Transverse colon (tissue), 4 donors: ENCODE measurements around the gene ACTR3. TPM values are rescaled to one million over a fixed set of nuclear protein-coding genes. Genes with fewer than 3 reads are reported as not detected.

Source experiments
- DNase-seq: peaks from one replicate; pipeline ENCODE4 v3.0.0-alpha.2; 2019
- H3K27ac ChIP-seq, 4 donors: fragments of 200-600 bp; sonication (generic); 2 replicates each; pipeline ENCODE4 v1.5.1; 2016 to 2018; ENCODE audit warnings: inconsistent platforms in 4 of 4
- H3K27me3 ChIP-seq: fragments of 200-600 bp; sonication (generic); 2 replicates; pipeline ENCODE4 v1.5.1; 2017; ENCODE audit warnings: inconsistent platforms
- H3K36me3 ChIP-seq, 4 donors: fragments of 200-600 bp; sonication (generic); 2 replicates each; pipeline ENCODE4 v1.5.1; 2017 to 2019; ENCODE audit warnings: inconsistent platforms in 4 of 4
- H3K4me1 ChIP-seq, 4 donors: fragments of 200-600 bp; sonication (generic); 2 replicates each; pipeline ENCODE4 v1.5.1; 2017 to 2020; ENCODE audit warnings: inconsistent platforms in 4 of 4
- H3K4me3 ChIP-seq, 4 donors: fragments of 200-600 bp; sonication (generic); 1 replicate in 1 of 4; 2 replicates in 3 of 4; pipeline versions ENCODE4 v1.5.1 to v1.6.1; 2017 to 2019; ENCODE audit warnings: inconsistent platforms in 4 of 4
- H3K9me3 ChIP-seq, 2 donors: fragments of 200-600 bp; sonication (generic); 2 replicates each; pipeline ENCODE4 v1.5.1; 2017 to 2019; ENCODE audit warnings: inconsistent platforms in 2 of 2
- CTCF ChIP-seq, 5 experiments: fragments of 200-600 bp in 3 of 5; fragments of 450-650 bp in 2 of 5; sonication (generic) in 3 of 5; IDR thresholded peaks; 1 replicate in 2 of 5; 2 replicates in 3 of 5; pipeline ENCODE4 v1.5.1; 2016 to 2017; ENCODE audit warnings: antibody characterized with exemption in 5 of 5, inconsistent platforms in 3 of 5, mild to moderate bottlenecking in 2 of 5, moderate library complexity in 1 of 5
- EP300 ChIP-seq: sonication (generic); formaldehyde crosslinking; IDR thresholded peaks from one replicate; pipeline ENCODE4 v1.6.1; 2017; ENCODE audit warnings: antibody characterized with exemption, low read depth
- POLR2A ChIP-seq: fragments of 450-650 bp; IDR thresholded peaks from one replicate; pipeline ENCODE4 v1.6.1; 2016; ENCODE audit warnings: antibody characterized with exemption, mild to moderate bottlenecking, moderate library complexity
- POLR2AphosphoS5 ChIP-seq, 3 donors: sonication (generic); formaldehyde crosslinking; IDR thresholded peaks; one replicate each; pipeline ENCODE4 v1.6.1; 2016; ENCODE audit warnings: antibody characterized with exemption in 3 of 3
- WGBS, 2 donors: methylation state at CpG; one replicate each; pipeline ENCODE4 v1.1.5; 2018; ENCODE audit warnings: low coverage in 1 of 2; 5-methylcytosine and 5-hydroxymethylcytosine counted together
- in situ Hi-C, 4 donors: fragments of 200-750 bp; cut with MboI; loops; one replicate each; pipeline versions ENCODE4 v1.15.0 to v1.15.1; 2017; ENCODE audit warnings: low sequenced_read_pairs in 3 of 4, low pct_ligation_motif_present in 1 of 4, low pct_unique_long_range_greater_than_20kb in 1 of 4
- intact Hi-C: fragments of 100-400 bp; cut with DNase I; formaldehyde crosslinking; loops from one replicate; pipeline ENCODE4 v1.15.1; 2023; ENCODE audit warnings: low total_unique reads
- total RNA-seq, 4 donors: library from RNA; depleted of rRNA; stranded (reverse); fragments of >200 nt; gene quantifications; one replicate each; pipeline ENCODE4 v1.1.0, GENCODE V29; 2016

ACTR3 gene
- total RNA-seq, 4 donors from 2014 or later, result 68.8 to 143 (median 114) TPM

- no peak overlapping the region for H3K27ac ChIP-seq
- TF ChIP-seq CTCF (IDR thresholded peaks at IDR 0.05) (no peak), POLR2A (no peak), POLR2AphosphoS5 (IDR thresholded peaks at IDR 0.05) (no peak), EP300 (no peak)
- 82 to 90% methylated on average over 5 of the region's 5 CpGs for WGBS, 2 donors
- no peaks in the 10 kb centered on the region for H3K9me3 ChIP-seq
- intact Hi-C loops, result no loop called here
- H3K4me3 ChIP-seq, result no peak overlapping the region
- in situ Hi-C loops, result loop anchor here in 2 of 4 donors (10.0 to 25.0 kb wide), 2 partner anchors 199 to 594 kb away; partner anchors contain the start of gene SLC35F5 (in 1 of the 2)
- no peak for DNase-seq
- H3K36me3 ChIP-seq, result peaks cover 0 to 14% (median 3%) of the 10 kb centered on the region in 4 donors
- H3K4me1 ChIP-seq, result peaks cover 0 to 2% (median 0%) of the 10 kb centered on the region in 4 donors
- no peaks in the 10 kb centered on the region for H3K27me3 ChIP-seq
These were observed 71.1 kb downstream of the ACTR3 start for GRCh38 chr2:113961000-113961399.

- WGBS, 2 donors, result 78 to 91% methylated on average over 4 of the region's 4 CpGs
- no peaks in the 10 kb centered on the region for H3K27me3 ChIP-seq
- H3K4me3 ChIP-seq, result no peak overlapping the region
- TF ChIP-seq POLR2AphosphoS5 (IDR thresholded peaks at IDR 0.05) (no peak), CTCF (IDR thresholded peaks at IDR 0.05) (no peak), EP300 (no peak), POLR2A (no peak)
- in situ Hi-C loops, result loop anchor here in 2 of 4 donors (10.0 to 25.0 kb wide), 2 partner anchors 201 to 592 kb away; partner anchors contain the start of gene SLC35F5 (in 1 of the 2)
- no peaks in the 10 kb centered on the region for H3K9me3 ChIP-seq
- H3K36me3 ChIP-seq, result peaks cover 0 to 8% (median 0%) of the 10 kb centered on the region in 4 donors
- intact Hi-C loops, result no loop called here
- no peak overlapping the region for H3K27ac ChIP-seq
- H3K4me1 ChIP-seq, result peaks cover 0 to 21% (median 7%) of the 10 kb centered on the region in 4 donors
- no peak for DNase-seq
These were observed 73.0 kb downstream of the ACTR3 start for GRCh38 chr2:113962692-113963480.

DNA sequence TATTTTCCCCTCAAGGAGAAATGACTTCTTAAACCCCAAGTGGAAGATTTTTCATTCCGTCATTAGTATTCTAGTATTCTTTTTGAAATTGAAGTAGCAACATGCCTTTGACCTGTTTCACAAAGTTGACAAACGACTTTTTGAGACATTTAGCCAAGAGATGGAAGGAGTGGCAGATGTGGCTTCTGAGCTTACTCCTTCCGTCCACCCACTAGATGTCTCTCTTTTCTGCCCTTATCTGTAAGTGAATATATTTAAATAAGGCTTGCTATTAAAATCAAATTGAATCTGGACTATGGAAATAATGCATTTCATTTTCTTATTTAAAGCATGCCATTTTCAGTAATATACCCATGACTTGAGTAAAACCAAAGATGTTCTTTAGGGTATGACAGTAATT lies 74.1 kb downstream of the ACTR3 start:
- Histone ChIP-seq H3K4me1 (peaks cover 0 to 29% (median 9%) of the 10 kb centered on the region in 4 donors), H3K4me3 (no peak overlapping the region), H3K9me3 (no peaks in the 10 kb centered on the region), H3K27ac (no peak overlapping the region), H3K27me3 (no peaks in the 10 kb centered on the region), H3K36me3 (peaks cover 0 to 3% (median 0%) of the 10 kb centered on the region in 4 donors)
- intact Hi-C loops, result no loop called here
- 67% methylated on average over 3 of the region's 3 CpGs for WGBS, 2 donors
- in situ Hi-C loops, result loop anchor here in 2 of 4 donors (10.0 to 25.0 kb wide), 2 partner anchors 202 to 591 kb away; partner anchors contain the start of gene SLC35F5 (in 1 of the 2)
- TF ChIP-seq POLR2A, result no peak
- no peak for TF ChIP-seq CTCF (IDR thresholded peaks at IDR 0.05)
- no peak for TF ChIP-seq EP300
- no peak for TF ChIP-seq POLR2AphosphoS5 (IDR thresholded peaks at IDR 0.05)
- no peak for DNase-seq

GRCh38 chr2:113964436-113964835 lies 74.5 kb downstream of the ACTR3 start:
- 87 to 89% methylated on average over 5 of the region's 5 CpGs for WGBS, 2 donors
- TF ChIP-seq POLR2AphosphoS5 (IDR thresholded peaks at IDR 0.05) (no peak), POLR2A (no peak), CTCF (IDR thresholded peaks at IDR 0.05) (no peak), EP300 (no peak)
- intact Hi-C loops (no loop called here), in situ Hi-C loops (loop anchor here in 2 of 4 donors (10.0 to 25.0 kb wide), 2 partner anchors 202 to 590 kb away; partner anchors contain the start of gene SLC35F5 (in 1 of the 2))
- no peaks in the 10 kb centered on the region for H3K9me3 ChIP-seq
- no peak for DNase-seq
- H3K4me1 ChIP-seq, result peaks cover 0 to 30% (median 9%) of the 10 kb centered on the region in 4 donors
- H3K27ac ChIP-seq, result no peak overlapping the region
- H3K36me3 ChIP-seq, result no peaks in the 10 kb centered on the region
- no peaks in the 10 kb centered on the region for H3K27me3 ChIP-seq
- no peak overlapping the region for H3K4me3 ChIP-seq
